GM21423 (cell line): ENCODE results near the gene NMNAT2.

Source experiments
- ATAC-seq: cut with Tn5 transposase; IDR thresholded peaks from one replicate; pipeline ENCODE4 v1.9.1; 2021; ENCODE audit warnings: mild to moderate bottlenecking, moderate library complexity; ENCODE audit not compliant: unreplicated experiment

The NMNAT2 gene

GRCh38 chr1:183270541-183271141 lies 147.5 kb downstream of the NMNAT2 start:
- ATAC-seq, result no peak

GRCh38 chr1:183267646-183268431 lies 150.3 kb downstream of the NMNAT2 start:
- ATAC-seq, result no peak

- no peak for ATAC-seq
Observed at GRCh38 chr1:183263886-183264602, 154.1 kb downstream of the NMNAT2 start.

GRCh38 chr1:183262628-183263200 lies 155.5 kb downstream of the NMNAT2 start:
- no peak for ATAC-seq

DNA sequence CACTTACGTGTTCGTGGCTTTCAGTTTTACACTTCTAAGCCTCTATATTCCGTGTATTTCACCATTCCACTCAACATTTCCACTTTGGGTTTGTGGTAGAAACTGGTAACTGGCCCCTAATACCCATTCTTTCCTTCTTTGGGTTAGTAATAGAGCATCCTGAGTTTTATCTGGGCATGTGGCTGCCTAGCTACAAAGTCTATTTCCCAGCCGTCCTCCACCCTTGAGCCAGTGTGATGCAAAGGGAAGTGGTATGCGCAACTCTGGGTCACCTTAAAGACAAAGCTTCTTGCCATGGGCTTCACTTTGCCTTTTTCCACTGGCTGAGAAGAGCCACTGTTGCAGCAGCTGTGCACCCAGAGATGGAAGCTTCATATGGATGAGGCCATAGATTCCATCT lies 158.3 kb downstream of the NMNAT2 start:
- ATAC-seq, result no peak

- ATAC-seq, result no peak
Observed at GRCh38 chr1:183255073-183255472, 163.1 kb downstream of the NMNAT2 start.

DNA sequence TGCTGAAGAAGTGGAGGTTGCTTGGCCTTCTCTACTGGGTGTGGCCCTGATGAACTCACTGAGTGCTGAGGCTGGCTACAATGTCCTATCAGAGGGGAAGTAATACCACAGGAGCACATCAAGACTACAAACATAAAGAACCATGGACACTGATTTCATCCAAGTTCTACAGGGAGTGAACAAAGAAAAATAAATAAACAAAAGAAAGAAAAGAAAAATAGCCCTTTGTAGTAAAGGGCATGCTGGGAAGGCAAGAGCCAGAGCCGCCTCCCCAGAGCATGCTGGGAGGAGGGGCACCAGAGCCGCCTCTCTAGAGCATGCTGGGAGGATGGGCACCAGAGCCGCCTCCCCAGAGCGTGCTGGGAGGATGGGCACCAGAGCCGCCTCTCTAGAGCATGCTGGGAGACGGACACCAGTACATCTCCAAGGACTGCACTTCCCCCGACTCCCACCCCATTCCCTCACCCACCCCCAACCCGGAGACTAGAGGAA lies 166.2 kb downstream of the NMNAT2 start:
- ATAC-seq, result no peak

- ATAC-seq, result no peak
Observed at GRCh38 chr1:183251101-183251958, 166.8 kb downstream of the NMNAT2 start.

DNA sequence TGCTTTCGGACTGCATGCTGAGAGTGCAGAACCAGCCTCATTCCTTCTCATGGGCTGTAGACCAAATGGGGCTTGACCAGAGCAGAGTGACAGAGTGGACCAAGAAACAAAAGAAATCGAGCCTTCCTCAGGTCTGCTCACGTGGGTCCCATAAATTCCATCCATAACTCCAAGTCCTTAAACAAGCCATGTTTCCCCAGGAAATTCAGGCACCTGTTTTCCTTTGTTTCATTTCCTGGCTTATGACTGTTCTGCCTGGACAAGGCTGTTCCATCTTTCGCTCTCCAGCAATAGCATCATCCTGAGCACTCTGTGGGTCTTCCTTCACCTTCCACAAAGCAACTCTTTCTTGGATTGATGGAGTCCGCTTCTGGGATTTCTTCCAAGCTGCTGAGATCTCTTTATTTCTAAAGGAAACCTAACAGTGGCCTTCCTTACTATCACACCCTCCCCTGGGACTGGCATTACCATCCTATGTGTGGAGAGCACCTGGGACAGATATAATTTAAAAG lies 168.2 kb downstream of the NMNAT2 start:
- ATAC-seq, result no peak

DNA sequence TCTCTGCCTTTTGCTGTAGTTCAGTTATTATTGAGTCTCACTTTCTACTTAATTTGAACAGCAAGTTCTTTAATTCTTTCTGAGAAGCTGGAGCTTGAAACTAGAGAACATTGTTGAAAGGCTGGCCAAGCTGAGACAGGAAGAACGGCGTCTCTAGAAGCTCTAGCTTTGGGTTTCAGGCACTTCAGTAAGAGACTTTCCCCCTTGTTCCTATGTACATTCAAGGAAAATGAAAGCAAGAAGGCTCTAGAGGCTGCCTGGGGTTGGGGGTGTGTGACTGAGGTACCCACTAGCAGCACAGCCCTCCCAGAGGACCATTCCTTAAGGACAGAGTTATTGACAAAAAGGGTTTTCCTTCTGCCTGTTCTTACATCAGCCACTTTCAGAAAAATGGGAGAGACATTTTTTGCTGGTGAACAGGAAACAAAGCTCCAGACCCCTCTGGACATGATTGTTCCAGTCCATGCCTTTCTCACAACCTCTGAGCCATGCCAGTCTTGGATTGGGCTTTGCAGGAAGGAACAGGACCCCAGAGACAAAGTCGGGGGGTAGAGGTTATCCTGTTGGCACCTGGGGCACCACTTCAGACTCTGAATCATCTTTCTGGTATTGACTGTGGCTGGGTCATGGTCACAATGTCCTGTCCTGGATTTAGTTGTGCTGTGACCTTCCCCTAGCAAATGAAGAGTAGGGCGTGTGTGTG lies 169.0 kb downstream of the NMNAT2 start:
- no peak for ATAC-seq

DNA sequence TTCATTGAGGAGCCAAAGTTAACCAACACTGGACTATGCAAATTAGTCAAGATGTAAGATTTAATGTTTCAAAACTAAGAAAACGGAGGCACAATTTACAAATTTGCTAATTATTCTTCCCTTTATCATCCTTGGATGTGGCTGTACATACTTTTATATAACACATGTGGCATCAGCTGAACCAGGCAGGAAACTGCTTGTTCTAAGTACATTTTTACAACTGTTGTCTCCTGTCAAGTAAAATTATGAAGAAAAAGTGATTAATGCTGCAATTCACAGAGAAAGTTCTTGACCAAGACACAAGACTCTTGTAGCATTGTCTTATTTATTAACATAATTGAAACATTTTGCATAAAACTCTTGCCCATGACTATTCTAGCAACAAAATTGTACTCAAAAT lies 170.2 kb downstream of the NMNAT2 start:
- ATAC-seq, result no peak

DNA sequence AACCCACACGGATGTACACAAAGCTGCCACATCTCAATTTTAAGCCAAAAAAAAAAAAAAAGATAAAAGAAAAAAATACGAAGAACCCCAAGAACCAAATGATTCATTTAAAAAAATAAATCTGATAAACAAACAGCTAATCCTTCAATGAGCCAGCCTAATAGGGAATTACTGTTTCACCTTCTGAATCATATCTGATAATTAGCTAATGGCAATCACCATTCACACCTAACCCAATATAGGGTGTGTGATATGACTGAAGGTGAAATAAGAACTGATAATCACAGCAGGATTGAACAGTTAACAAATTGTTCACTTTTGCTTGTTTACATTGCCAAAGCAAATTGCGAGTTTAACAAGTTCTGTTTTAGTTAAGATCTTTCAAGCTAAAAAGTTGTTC lies 170.7 kb downstream of the NMNAT2 start:
- ATAC-seq, result no peak

DNA sequence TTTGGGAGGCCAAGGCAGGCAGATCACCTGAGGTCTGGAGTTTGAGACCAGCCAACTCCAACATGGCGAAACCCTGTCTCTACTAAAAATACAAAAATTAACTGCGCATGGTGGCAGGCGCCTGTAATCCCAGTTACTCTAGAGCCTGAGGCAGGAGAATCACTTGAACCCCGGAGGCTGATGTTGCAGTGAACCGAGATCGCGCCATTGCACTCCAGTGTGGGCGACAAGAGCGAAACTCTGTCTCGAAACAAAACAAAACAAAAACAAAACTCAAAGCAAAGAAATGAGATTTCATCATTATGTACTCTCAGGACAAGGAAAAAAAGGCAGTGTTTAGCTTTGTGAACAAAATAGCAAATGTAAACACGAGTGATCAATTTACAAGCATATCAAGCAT lies 171.1 kb downstream of the NMNAT2 start:
- ATAC-seq, result no peak

GRCh38 chr1:183246436-183246835 lies 171.7 kb downstream of the NMNAT2 start:
- ATAC-seq, result no peak

DNA sequence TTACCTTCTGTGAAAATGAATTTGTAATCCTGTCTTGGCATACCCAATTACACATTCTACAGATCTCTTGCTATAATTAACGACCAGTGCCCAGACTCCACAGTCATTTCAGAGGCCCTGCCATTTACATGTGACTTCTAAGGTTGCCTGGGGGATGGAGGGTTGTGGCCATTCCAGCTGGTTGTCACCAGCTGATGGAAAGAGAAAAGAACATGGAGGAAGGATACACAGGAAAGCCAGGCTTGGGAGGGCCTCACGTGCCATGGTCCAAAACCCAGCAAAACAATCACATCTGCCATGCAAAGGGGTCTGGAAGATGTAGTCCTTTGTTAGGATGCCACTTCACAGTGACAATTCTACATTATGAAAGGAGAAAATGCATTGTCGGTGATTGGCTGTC lies 172.8 kb downstream of the NMNAT2 start:
- no peak for ATAC-seq

DNA sequence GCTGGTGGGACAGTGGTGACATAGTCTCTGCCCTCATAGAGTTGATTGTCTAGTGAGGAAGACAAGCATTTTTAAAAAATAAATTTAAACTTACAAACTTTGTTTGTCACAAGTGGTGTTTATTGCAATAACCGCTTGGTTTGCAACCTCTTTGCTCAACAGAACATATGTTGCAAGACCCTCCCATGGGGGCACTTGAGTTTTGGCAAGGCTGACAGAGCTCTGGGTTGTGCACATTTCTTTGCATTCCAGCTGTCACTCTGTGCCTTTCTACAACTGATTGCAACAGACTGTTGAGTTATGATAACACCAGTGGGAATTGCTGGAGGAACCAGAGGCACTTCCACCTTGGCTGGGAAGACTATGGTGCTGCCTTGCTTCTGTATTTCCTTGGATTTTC lies 173.7 kb downstream of the NMNAT2 start:
- ATAC-seq, result no peak

GRCh38 chr1:183243161-183244050 lies 174.8 kb downstream of the NMNAT2 start:
- ATAC-seq, result no peak

DNA sequence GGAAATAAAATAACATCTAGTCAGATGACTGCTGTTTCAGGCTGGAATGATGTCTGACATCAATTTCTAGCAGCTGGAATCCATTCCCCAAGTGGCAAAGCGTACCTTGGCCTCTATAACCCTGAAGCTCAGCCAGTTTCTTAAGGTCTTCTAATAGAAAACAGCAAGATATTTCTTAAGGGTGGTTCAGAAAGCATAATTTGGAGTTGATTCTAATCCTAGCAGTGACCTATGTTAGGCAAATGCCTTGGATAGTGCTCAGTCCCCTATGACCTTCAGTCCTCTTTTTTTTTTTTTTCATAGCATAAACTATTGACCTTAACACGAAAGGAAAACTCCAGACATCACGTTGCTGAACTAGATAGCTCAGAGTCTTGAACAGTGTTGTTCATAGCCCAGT lies 175.6 kb downstream of the NMNAT2 start:
- ATAC-seq, result no peak

GRCh38 chr1:183241471-183241870 lies 176.7 kb downstream of the NMNAT2 start:
- ATAC-seq, result no peak
